ENCODE data around the gene SOWAHA. TPM values are rescaled to one million over a fixed set of nuclear protein-coding genes. Genes with fewer than 3 reads are reported as not detected.

Gene SOWAHA
- 0.03 TPM in 1 of 2 replicates, not detected in the other for total RNA-seq (ENCODE audit: low replicate concordance)

- Histone ChIP-seq H4K20me1 (ENCODE audit: low read depth) (peaks cover 16% of the 10 kb centered on the region), H3F3A (ENCODE audit: low read depth) (peaks cover 19% of the 10 kb centered on the region), H2AFZ (replicated peaks) (peak within 1 kb of the TSS; percentile 66), H3K9me3 (ENCODE audit: low read depth) (no peaks in the 10 kb centered on the region), H3K4me1 (peaks cover 4% of the 10 kb centered on the region), H3K36me3 (no peaks in the 10 kb centered on the region), H3K27ac (no peak within 1 kb of the TSS), H3K4me3 (peak within 1 kb of the TSS; percentile 50), H3K27me3 (peaks cover 100% of the 10 kb centered on the region), H3K9ac (no peak within 1 kb of the TSS), H3K79me2 (ENCODE audit: low read depth) (no peaks in the 10 kb centered on the region), H3K4me2 (peak within 1 kb of the TSS; percentile 78)
- Mint-ChIP-seq H3K4me3 (peak within 1 kb of the TSS; percentile 84), H3K36me3 (peaks cover 2% of the 10 kb centered on the region), H3K4me1 (peaks cover 13% of the 10 kb centered on the region), H3K27me3 (ENCODE audit: insufficient read depth, low read depth) (peaks cover 51% of the 10 kb centered on the region), H3K9me3 (peaks cover 5% of the 10 kb centered on the region), H3K27ac (peak within 1 kb of the TSS; percentile 1)
- TF ChIP-seq EZH2 (IDR thresholded peaks at IDR 0.05) (peak; percentile 70), CTCF (IDR thresholded peaks at IDR 0.05) (no peak)
- DNase-seq (ENCODE audit: low spot score): peak; percentile 62
Measured at GRCh38 chr5:132812781-132813598, at the start of gene SOWAHA. Gene SOWAHA (plus strand): TSS chr5:132813302. CDS start chr5:132813622, 320 bp downstream.

- no peak overlapping the region for H3K27ac Mint-ChIP-seq
- Histone ChIP-seq H3K36me3 (no peaks in the 10 kb centered on the region), H3K9ac (no peak overlapping the region), H3K4me2 (no peak overlapping the region), H3K27me3 (no peaks in the 10 kb centered on the region), H3K27ac (no peak overlapping the region), H3K4me3 (no peak overlapping the region), H3K4me1 (no peaks in the 10 kb centered on the region), H4K20me1 (ENCODE audit: low read depth) (no peaks in the 10 kb centered on the region), H3K9me3 (ENCODE audit: low read depth) (no peaks in the 10 kb centered on the region), H3F3A (ENCODE audit: low read depth) (no peaks in the 10 kb centered on the region), H2AFZ (replicated peaks) (no peak overlapping the region), H3K79me2 (ENCODE audit: low read depth) (no peaks in the 10 kb centered on the region)
- peaks cover 11% of the 10 kb centered on the region for H3K36me3 Mint-ChIP-seq
- H3K4me3 Mint-ChIP-seq: no peak overlapping the region
- DNase-seq (ENCODE audit: low spot score): no peak
- H3K9me3 Mint-ChIP-seq: no peaks in the 10 kb centered on the region
- H3K27me3 Mint-ChIP-seq (ENCODE audit: insufficient read depth, low read depth): peaks cover 4% of the 10 kb centered on the region
- no peak for TF ChIP-seq CTCF (IDR thresholded peaks at IDR 0.05)
- no peak for TF ChIP-seq EZH2phosphoT487 (IDR thresholded peaks at IDR 0.05)
- TF ChIP-seq EZH2 (IDR thresholded peaks at IDR 0.05): no peak
- H3K4me1 Mint-ChIP-seq: no peaks in the 10 kb centered on the region
Measured at GRCh38 chr5:132764051-132764450, 49.1 kb upstream of the SOWAHA start.

GRCh38 chr5:132764671-132765238 lies 48.3 kb upstream of the SOWAHA start:
- Histone ChIP-seq H3K79me2 (ENCODE audit: low read depth) (no peaks in the 10 kb centered on the region), H3K9ac (no peak overlapping the region), H3K27ac (no peak overlapping the region), H3K4me2 (no peak overlapping the region), H2AFZ (replicated peaks) (no peak overlapping the region), H3K4me1 (no peaks in the 10 kb centered on the region), H3K36me3 (no peaks in the 10 kb centered on the region), H3F3A (ENCODE audit: low read depth) (no peaks in the 10 kb centered on the region), H3K27me3 (no peaks in the 10 kb centered on the region), H3K9me3 (ENCODE audit: low read depth) (no peaks in the 10 kb centered on the region), H3K4me3 (no peak overlapping the region), H4K20me1 (ENCODE audit: low read depth) (no peaks in the 10 kb centered on the region)
- Mint-ChIP-seq H3K36me3 (peaks cover 11% of the 10 kb centered on the region), H3K4me3 (no peak overlapping the region), H3K4me1 (no peaks in the 10 kb centered on the region), H3K27me3 (ENCODE audit: insufficient read depth, low read depth) (peaks cover 4% of the 10 kb centered on the region), H3K27ac (no peak overlapping the region), H3K9me3 (no peaks in the 10 kb centered on the region)
- DNase-seq (ENCODE audit: low spot score): no peak
- no peak for TF ChIP-seq CTCF (IDR thresholded peaks at IDR 0.05)
- no peak for TF ChIP-seq EZH2 (IDR thresholded peaks at IDR 0.05)
- TF ChIP-seq EZH2phosphoT487 (IDR thresholded peaks at IDR 0.05): no peak
